NAMALWA (cell line): Measurements from ENCODE around the gene GTPBP4.

Experiments
- DNase-seq: peaks from one replicate; pipeline ENCODE4 v3.0.0-alpha.2; 2015; ENCODE audit warnings: low spot score

GTPBP4 gene

DNA sequence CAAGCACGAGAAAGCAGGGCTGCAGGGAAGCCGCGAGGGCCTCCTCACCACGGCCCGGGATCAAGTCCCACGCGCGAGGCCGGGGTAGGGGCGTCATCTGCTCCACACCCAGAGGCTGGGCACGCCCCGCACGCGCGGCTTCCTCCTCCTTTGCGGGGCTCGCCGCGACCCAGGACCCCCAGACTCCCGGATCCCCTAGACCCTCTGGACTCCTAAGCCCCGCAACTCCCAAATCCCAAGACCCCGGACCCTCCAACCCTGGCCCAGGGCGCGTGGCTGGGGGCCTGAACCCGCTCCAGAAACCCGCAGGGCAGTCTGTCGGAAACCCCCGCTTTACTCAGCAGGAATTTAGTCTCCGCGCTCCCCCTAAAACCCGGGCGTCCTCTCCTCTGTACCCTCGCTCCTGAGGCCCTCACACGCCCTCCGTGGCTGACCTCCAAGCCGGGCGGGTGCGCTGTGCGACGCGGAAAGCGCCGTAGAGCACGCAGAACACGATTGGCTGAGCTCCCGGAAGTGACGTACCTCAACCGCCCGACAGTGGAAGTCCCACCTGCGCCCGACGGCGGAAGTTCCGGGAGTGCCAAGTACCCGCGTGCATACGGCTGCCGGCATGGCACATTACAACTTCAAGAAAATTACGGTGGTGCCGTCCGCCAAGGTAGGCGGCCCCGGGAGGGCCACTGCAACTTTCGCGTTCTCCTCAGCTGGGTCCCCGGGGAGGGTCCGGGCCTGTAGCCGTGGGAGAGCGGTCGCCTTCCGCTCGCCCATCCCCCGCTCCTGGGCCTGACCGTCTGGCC, at the start of gene GTPBP4:
Gene GTPBP4, plus strand, starts transcription at position 565 of the 797 bp plus-strand sequence. Its CDS starts 46 bp downstream, at position 611.
- DNase-seq: peak; percentile 98

DNA sequence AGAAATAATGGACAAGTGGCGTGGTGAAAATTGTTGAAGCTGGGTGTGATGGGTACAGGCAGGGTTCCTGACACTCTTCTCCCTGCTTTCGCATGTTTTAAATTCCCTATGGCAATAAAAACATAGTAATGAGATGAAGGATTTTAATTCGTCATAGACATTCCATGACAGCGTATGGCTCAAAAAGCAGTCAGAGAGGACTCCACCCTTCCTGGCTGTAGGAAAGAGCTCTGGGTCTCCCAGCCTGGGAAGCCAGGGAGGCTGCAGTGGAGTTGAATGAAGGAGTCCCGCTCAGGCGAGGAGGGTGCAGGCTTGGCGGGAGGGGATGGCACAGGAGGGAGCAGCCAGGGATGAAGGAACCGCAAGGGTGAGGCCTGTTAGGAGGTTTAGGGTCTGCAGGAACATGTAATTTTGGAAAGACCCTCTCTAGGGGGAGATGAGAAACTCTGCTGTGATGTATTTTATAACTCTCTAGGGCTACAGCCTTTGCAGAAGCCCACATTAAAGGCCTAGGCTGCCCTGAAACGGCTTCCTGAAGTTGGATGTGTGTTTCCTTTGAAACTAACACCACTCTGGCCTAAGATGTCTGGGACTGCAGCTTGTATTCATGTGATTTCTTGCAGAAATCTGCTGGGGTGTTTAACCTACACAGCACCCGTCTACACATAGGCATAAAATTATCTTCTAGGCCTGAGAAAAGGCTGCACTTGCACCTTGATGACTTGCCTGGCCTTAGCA, 49.1 kb upstream of the GTPBP4 start:
- DNase-seq: no peak

- DNase-seq: no peak
Observed at GRCh38 chr10:943334-944033, 44.8 kb upstream of the GTPBP4 start.

- DNase-seq: no peak
Observed at GRCh38 chr10:944034-944831, 44.0 kb upstream of the GTPBP4 start.

GRCh38 chr10:945778-946177, 42.5 kb upstream of the GTPBP4 start:
- no peak for DNase-seq

- no peak for DNase-seq
Observed at GRCh38 chr10:947051-947450, 41.2 kb upstream of the GTPBP4 start.

DNA sequence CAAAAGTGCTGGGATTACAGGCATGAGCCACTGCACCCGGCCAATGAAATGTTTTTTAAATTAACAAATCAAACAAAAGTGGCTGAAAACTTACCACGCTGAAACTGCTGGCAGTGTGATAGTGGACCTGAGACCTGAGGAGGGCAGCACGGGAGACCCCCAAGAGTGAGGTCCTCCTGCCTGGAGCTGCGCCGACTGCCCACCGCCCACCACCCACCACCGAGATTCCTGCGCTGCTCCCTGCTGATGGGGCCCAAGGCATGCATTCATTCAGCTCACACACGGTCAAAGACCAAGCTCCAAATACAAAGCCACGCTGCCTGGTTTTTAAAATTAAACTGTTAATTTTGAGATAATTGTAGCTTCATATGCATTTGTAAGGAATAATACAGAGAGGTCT, 40.4 kb upstream of the GTPBP4 start:
- DNase-seq: no peak

DNA sequence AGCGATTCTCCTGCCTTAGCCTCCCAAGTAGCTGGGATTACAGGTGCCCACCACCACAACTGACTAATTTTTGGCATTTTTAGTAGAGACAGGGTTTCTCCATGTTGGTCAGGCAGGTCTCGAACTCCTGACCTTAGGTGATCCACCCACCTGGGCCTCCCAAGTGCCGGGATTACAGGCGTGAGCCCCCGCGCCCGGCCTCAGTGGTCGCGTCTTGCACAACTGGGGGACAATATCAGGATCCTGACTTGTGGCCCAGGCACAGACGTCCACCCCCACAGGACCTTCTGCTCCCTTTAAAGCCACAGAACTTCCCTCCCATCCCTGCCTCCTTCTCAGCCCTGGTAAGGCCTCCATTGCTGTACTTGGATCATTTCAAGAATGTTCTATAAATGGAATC, 39.9 kb upstream of the GTPBP4 start:
- no peak for DNase-seq

DNA sequence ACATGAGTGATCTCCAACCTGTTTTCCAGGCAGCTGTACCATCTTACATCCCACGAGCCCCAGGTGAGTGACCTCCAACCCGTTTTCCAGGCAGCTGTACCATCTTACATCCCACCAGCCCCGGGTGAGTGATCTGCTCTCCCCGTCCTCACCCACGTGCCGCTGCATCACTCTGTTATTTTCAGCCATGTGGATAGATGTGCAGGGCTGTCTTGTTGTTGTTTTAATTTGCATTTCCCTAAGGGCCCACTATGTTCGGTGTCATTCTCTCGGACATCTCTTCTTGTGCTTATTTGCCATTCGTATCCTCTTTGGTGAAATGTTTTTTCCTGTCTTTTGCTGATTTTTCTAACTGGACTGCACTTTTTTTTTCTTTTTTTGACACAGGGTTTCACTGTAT, 38.8 kb upstream of the GTPBP4 start:
- DNase-seq: no peak

- no peak for DNase-seq
Observed at GRCh38 chr10:953836-954235, 34.4 kb upstream of the GTPBP4 start.

- DNase-seq: no peak
Observed at GRCh38 chr10:954396-954795, 33.8 kb upstream of the GTPBP4 start.

DNA sequence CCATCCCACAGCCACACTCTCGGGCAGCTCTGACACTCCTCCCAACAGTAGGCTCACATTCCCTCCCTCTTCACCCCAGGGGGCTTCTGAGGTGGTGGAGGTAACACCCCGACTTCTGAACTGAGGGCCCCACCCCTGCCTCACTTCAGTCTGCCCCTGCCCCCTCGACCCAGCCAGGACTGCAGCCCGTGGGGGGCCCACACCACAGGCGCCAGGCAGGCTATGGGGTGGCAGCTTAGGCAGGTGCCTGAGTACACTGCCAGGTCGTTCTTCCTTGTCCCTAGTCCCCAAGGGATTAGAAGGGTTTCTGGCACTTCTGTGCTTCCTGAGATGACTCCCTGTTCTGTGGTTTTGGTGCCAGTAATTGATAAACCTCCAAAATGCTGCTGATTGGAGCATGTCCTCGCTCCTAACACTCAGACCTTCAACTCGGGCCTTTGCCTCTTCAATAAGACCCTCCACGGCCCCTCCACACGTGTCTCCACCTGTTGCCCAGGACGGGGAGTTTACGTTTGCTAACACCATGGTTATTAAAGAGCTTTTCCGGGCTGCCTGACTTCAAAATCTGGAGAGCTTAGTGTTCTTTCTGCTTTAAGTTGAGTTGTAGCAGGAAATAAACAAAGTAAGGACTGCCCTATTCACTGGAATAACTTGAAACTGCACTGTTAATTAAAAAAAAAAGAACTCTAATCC, 33.0 kb upstream of the GTPBP4 start:
- DNase-seq: no peak

- no peak for DNase-seq
Observed at GRCh38 chr10:955820-956217, 32.4 kb upstream of the GTPBP4 start.

GRCh38 chr10:958106-958505, 30.1 kb upstream of the GTPBP4 start:
- no peak for DNase-seq

- no peak for DNase-seq
Observed at GRCh38 chr10:958856-959255, 29.4 kb upstream of the GTPBP4 start.

DNA sequence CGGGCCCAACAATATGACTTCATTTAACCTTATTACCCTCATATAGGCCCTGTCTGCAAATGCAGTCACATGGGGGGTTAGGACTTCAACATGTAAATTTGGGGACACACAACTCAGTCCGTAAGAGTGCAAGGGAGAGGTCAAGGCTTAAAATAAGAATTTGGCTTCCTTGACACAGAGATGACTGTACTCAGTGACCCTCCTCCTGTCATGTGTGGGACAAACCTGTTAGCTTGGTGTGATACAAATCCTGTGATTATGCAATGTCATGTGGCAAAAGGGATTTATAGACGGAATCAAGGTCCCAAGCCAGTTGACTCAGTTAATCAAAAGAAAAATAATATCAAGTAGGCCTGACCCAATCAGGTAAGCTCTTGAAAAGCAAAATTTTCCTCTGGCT, 25.9 kb upstream of the GTPBP4 start:
- DNase-seq: no peak

DNA sequence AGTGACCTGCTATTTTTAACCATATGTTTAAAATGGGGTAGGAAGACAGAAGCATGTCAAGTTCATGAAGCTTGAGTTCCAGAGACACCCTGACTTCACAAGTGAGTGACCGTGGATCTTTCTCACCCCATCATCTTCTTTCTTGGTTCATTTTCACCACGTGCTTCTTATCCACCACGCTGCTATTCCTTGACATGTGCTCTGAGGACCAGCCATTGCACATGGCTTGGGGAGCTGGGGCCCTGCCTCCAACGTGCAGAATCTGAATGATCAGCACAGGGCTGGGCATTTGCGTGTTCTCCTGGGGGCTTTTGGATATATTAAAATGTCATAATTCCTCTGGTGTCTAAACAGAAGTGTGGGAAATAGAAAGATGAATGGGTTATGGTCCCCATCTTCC, 25.0 kb upstream of the GTPBP4 start:
- DNase-seq: no peak

DNA sequence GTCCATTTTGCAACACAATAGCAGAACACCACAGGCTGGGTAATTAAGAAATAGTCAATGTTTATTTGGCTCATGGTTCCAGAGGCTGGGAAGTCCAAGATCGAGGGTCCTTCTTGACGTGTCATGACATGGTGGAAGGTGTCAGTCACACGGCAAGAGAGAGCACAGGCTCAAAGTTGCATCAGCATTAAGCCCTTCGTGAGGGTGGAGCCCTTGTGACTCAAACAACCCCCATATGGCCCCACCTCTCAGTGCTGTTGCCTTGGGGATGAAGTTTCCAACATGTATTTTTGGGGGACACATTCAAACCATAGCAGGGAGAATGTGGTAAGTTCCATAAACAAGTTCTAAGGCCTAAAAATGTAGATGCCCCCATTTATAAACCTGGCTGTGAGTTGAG, 24.6 kb upstream of the GTPBP4 start:
- no peak for DNase-seq

DNA sequence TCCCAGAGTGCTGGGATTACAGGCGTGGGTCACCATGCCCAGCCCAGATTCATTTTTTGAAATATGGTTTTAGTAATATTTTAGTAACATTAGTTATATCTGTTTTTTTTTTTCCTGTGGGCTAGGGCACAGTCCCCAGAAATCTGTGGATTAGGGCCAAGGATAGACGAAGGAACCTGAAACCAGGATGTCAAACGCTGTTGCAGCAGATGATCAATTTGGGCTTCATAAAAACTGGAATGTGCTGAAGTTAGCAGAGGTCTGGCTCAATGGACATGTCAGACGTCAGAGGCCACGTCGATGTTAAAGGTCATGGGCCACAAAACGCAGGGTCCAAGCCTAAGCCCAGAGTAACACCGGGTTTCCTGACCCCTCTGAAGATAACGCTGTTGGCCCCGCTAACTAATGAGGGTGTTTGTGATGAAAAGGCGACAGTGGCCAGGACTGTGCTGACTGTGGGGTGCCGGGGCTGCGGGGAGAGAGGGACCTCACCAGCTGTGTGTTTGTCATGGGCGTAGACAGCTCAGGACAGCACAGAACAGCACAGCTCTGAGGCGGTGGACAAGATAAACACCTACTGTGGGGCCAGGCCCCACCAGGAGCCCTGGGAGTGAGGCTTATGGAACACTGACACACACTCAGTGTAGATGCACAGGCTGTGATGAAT, 23.8 kb upstream of the GTPBP4 start:
- DNase-seq: no peak

DNA sequence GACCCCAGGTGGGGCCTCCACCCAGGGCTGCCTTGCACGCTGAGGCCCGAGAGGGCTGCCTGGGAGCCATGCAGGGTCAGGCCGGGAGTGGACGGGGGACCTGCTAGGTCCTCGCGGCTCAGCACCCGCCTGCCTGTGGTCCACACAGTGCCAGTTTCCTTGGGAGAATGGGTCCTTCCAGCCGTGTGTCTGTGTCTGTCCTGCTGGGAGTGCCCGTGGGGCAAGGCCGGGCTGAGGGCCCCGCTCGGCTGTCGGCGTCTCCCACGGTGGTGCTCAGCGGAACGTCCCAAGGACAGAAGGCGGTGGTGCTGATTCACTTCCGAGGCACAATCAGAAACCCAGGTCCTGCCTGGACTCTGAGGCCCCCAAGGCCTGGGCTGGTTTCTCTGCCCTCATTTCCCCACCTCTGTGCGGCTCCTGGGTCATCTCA, 23.2 kb upstream of the GTPBP4 start:
- DNase-seq: no peak
